MM.1S (cell line): ENCODE results near the gene AUTS2.

Experiments
- DNase-seq: peaks from one replicate; pipeline ENCODE4 v3.0.0-alpha.2; 2015
- H2AFZ ChIP-seq: fragments of 300-600 bp; sonication (generic); 2 replicates; pipeline ENCODE4 v1.6.0; 2016; ENCODE audit warnings: antibody characterized with exemption, low read length
- H3F3A ChIP-seq: fragments of 300-600 bp; sonication (generic); 2 replicates; pipeline ENCODE4 v1.6.1; 2016; ENCODE audit warnings: mild to moderate bottlenecking, antibody characterized with exemption, low read length, moderate library complexity, mixed read lengths; ENCODE audit not compliant: insufficient read depth
- H3K27ac ChIP-seq: fragments of 300-600 bp; sonication (generic); 2 replicates; pipeline ENCODE4 v1.5.1; 2016; ENCODE audit warnings: mild to moderate bottlenecking, low read length
- H3K27me3 ChIP-seq: fragments of 300-600 bp; sonication (generic); replicated peaks from 2 replicates; pipeline ENCODE4 v1.6.0; 2016; ENCODE audit warnings: low read length; ENCODE audit not compliant: insufficient read depth
- H3K36me3 ChIP-seq: fragments of 300-600 bp; sonication (generic); replicated peaks from 2 replicates; pipeline ENCODE4 v1.6.1; 2016; ENCODE audit warnings: mild to moderate bottlenecking, low read length, mixed read lengths; ENCODE audit not compliant: insufficient read depth
- H3K4me1 ChIP-seq: fragments of 300-600 bp; sonication (generic); 2 replicates; pipeline ENCODE4 v1.6.1; 2016; ENCODE audit warnings: low read length, mixed read lengths
- H3K4me2 ChIP-seq: fragments of 300-600 bp; sonication (generic); 2 replicates; pipeline ENCODE4 v1.6.0; 2016; ENCODE audit warnings: low read depth, low read length
- H3K4me3 ChIP-seq: fragments of 300-600 bp; sonication (generic); 2 replicates; pipeline ENCODE4 v1.5.1; 2016; ENCODE audit warnings: low read length, mixed read lengths
- H3K79me2 ChIP-seq: fragments of 300-600 bp; sonication (generic); 2 replicates; pipeline ENCODE4 v1.6.1; 2016; ENCODE audit warnings: mixed run types, low read length, mixed read lengths
- H3K9ac ChIP-seq: fragments of 300-600 bp; sonication (generic); 2 replicates; pipeline ENCODE4 v1.6.1; 2016; ENCODE audit warnings: low read length, mixed read lengths
- H3K9me2 ChIP-seq: fragments of 300-600 bp; sonication (generic); replicated peaks from 2 replicates; pipeline ENCODE4 v1.6.1; 2016; ENCODE audit warnings: mild to moderate bottlenecking, low read length, mixed read lengths; ENCODE audit not compliant: insufficient read depth
- H3K9me3 ChIP-seq: fragments of 300-600 bp; sonication (generic); replicated peaks from 2 replicates; pipeline ENCODE4 v1.6.1; 2016; ENCODE audit warnings: mild to moderate bottlenecking, low read length, mixed read lengths; ENCODE audit not compliant: insufficient read depth
- H4K20me1 ChIP-seq: fragments of 300-600 bp; sonication (generic); 2 replicates; pipeline ENCODE4 v1.6.1; 2016; ENCODE audit warnings: mild to moderate bottlenecking, low read length, moderate library complexity, mixed read lengths; ENCODE audit not compliant: insufficient read depth
- CTCF ChIP-seq: fragments of 300-600 bp; sonication (generic); IDR thresholded peaks from 2 replicates; pipeline ENCODE4 v1.5.1; 2016; ENCODE audit warnings: antibody characterized with exemption, low read length, mixed read lengths
- EZH2 ChIP-seq: fragments of 300-600 bp; sonication (generic); optimal IDR thresholded peaks from 2 replicates; pipeline ENCODE3; 2017; ENCODE audit warnings: low read depth, mild to moderate bottlenecking, antibody characterized with exemption, low read length, mixed read lengths
- EZH2phosphoT487 ChIP-seq: fragments of 300-600 bp; sonication (generic); IDR thresholded peaks from 2 replicates; pipeline ENCODE4 v1.6.1; 2018; ENCODE audit warnings: antibody characterized with exemption, low read length

Gene AUTS2

DNA sequence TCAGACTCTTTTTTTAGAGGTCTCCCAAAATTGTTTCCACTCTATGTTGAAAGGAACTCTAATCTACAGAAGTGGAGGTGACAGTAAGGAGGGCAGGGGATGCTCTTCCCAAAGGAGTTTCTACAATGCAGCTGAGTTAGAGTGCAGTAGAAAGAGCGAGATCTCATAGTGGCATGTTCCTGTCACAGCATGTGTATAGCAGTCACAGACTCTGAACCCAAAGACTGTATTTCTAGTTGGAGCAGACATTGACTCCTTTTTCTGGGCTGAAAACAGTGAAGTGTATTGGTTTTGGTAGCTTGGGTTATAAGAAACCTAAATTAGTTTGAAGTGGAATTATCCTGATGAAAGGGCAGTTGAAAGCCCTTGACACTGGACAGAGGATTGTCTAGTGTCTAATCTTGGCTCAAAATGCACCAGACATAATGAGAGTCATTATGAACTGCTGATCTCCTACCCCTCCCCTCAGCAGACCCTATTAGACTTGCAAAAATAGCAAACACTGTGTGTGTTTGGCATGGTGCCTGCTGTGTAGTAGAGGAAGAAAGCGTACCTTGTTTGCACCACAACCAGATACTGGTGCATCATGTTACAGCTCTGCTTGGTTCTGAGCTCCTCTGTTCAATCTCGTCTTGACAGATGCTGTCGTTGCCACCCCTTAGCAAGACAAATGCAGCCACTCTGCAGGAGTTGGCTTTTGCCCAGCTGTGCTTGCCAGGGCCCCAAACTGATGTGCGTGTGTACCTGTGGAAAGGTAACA, 336.0 kb downstream of the AUTS2 start:
- DNase-seq: no peak
- no peaks in the 10 kb centered on the region for H4K20me1 ChIP-seq
- H3K27ac ChIP-seq: no peak overlapping the region
- no peaks in the 10 kb centered on the region for H3K27me3 ChIP-seq
- H3F3A ChIP-seq: no peaks in the 10 kb centered on the region
- no peaks in the 10 kb centered on the region for H3K4me1 ChIP-seq
- TF ChIP-seq EZH2 (no peak), CTCF (no peak), EZH2phosphoT487 (no peak)
- no peaks in the 10 kb centered on the region for H3K9me2 ChIP-seq
- H3K36me3 ChIP-seq: no peaks in the 10 kb centered on the region
- no peak overlapping the region for H3K4me3 ChIP-seq
- H2AFZ ChIP-seq: no peak overlapping the region
- no peak overlapping the region for H3K9ac ChIP-seq
- no peak overlapping the region for H3K4me2 ChIP-seq
- H3K9me3 ChIP-seq: no peaks in the 10 kb centered on the region
- no peaks in the 10 kb centered on the region for H3K79me2 ChIP-seq

DNA sequence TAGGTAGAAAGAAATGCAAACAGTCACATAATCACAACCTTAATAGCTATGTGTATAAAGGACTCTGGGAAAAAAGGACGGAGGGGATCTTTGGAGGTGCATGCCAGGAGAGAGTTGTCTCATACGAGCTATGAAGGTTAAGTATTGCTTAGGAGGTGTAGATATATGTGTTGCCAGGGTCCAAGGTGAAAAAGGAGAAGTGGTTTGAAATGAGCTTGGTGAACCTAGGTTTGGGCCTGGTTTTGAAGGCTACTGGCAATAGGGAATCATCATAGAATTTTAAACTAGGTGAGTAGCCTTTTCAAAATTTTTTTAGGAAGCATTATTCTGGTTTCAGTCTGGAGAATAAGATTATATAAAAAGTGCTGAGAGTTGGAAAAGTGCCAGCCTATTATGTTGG, 336.8 kb downstream of the AUTS2 start:
- Histone ChIP-seq H3K27me3 (no peaks in the 10 kb centered on the region), H2AFZ (no peak overlapping the region), H3K9me3 (no peaks in the 10 kb centered on the region), H3K9me2 (no peaks in the 10 kb centered on the region), H3K36me3 (no peaks in the 10 kb centered on the region), H4K20me1 (no peaks in the 10 kb centered on the region), H3K9ac (no peak overlapping the region), H3F3A (no peaks in the 10 kb centered on the region), H3K4me3 (no peak overlapping the region), H3K4me2 (no peak overlapping the region), H3K27ac (no peak overlapping the region), H3K4me1 (no peaks in the 10 kb centered on the region), H3K79me2 (no peaks in the 10 kb centered on the region)
- TF ChIP-seq EZH2: no peak
- TF ChIP-seq CTCF: no peak
- no peak for TF ChIP-seq EZH2phosphoT487
- no peak for DNase-seq

DNA sequence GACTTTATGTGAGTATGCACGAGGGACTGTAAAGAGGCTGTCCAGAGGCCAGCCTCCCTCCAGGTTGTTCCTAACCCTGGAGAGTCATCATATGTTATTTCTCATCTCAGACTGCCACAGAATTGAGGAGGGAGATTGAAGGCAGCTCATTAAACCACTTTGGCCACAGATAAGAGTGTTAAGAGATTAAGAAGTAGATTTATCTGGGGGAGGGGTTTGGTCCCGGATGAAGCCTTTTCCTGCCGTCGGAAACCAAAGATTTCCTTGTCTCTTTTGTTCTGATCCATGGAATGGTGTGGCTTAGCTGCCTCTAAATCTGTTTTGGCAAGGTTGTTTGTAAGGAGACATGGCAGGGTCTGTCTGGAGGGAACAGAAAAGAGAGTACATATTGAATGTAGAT, 338.8 kb downstream of the AUTS2 start:
- no peaks in the 10 kb centered on the region for H4K20me1 ChIP-seq

More for the DNA sequence above, 338.8 kb downstream of the AUTS2 start:
- Histone ChIP-seq H3K27ac (no peak overlapping the region), H3K4me1 (no peaks in the 10 kb centered on the region), H3K4me2 (no peak overlapping the region), H3K9me3 (no peaks in the 10 kb centered on the region), H3K9ac (no peak overlapping the region), H3K9me2 (no peaks in the 10 kb centered on the region), H3K36me3 (no peaks in the 10 kb centered on the region), H3K79me2 (no peaks in the 10 kb centered on the region), H3K4me3 (no peak overlapping the region), H2AFZ (no peak overlapping the region), H3F3A (no peaks in the 10 kb centered on the region), H3K27me3 (no peaks in the 10 kb centered on the region)
- TF ChIP-seq EZH2: no peak
- no peak for TF ChIP-seq CTCF
- no peak for TF ChIP-seq EZH2phosphoT487
- no peak for DNase-seq
